ENCODE results near the gene CYP1A2.

DNA sequence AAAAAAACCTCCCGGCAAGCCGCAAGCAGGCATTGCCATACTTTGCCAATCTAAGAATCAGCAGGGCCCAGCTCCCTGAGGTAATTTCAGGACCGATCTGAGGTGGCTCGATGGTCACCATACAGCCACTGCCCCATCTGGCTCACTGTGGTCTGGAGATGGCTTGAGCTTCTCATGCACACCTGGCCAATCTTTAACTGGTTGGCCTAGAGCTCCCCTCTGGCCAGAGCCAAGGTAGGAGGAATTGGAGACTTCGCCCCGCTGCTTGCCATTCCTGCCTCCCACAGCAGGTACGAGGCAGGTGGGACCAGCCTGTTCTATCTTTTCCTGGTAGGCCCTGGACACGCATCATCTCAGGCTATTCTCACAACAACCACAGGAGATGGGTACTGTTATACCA is 10.1 kb downstream of the CYP1A2 start:
- TF ChIP-seq ZC3H11A (IDR thresholded peaks at IDR 0.05; ENCODE audit: low read depth, low read length), result no peak
- no peak for TF ChIP-seq POLR2A (conservative IDR thresholded peaks at IDR 0.05)
- no peak for TF ChIP-seq ADNP (tag; IDR thresholded peaks at IDR 0.05)
- TF ChIP-seq PHB (CRISPR knock-in tag; IDR thresholded peaks at IDR 0.05), result no peak
- no peak for TF ChIP-seq ZNF785 (CRISPR knock-in tag; IDR thresholded peaks at IDR 0.05)

All from K562 (cell line).